Esophagus mucosa (tissue), 1 donor: Measurements from ENCODE around the gene BUB1B. TPM values are rescaled to one million over a fixed set of nuclear protein-coding genes. Genes with fewer than 3 reads are reported as not detected.
"Not testable (repeated sequence)": the region's sequence is repeated elsewhere in the genome, so short reads cannot be mapped to it uniquely, and the experiment has no call there.

Experiments
- ATAC-seq: fragments of 200-7000 bp; cut with Tn5 transposase; one replicate; pipeline ENCODE4 v1.9.1; 2020
- total RNA-seq: library from RNA; stranded (reverse); gene quantifications from one replicate; pipeline ENCODE4 v1.2.4, GENCODE V29; 2023
- donor health status: DM: yes; HTN: yes; CAD: no.

BUB1B gene
- total RNA-seq, 1 donor from 2014 or later = 15.3 TPM

DNA sequence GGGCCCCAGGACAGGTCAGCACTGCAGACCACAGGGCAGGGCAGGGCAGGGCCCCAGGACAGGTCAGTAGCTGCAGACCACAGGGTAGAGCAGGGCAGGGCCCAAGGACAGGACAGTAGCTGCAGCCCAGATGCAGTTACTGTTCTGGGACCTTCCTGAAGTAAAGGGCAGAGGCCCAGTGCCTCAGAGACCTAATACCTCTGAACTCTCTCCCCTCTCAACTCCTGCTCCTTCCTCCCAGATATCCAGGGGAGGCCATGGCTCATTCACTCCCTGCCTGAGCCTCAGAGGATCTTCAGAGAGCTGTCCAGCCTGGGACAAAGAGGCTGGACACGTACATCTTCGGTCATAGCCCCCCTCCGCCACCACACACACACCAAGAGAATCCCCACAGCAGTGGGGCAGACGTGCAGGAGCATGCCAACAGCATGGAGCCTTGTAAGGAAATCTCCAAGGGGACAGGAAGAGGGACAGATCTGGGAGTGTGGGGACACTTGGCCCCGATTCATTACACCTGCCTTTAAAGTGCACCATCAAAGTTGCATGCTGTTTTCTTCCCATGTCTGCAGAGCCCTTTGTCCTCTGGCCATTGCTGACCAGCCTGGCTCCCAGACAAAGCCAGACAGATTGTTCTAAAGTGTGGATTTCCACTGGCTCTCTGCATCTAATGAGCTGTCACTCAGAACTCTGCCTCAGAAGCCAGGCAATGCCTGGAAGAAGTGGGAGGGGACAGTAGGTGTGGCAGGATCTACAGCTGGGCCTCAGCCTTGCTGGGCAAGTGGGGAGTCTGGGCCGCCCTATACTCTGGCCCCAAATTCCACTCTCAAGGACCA is 24.2 kb upstream of the BUB1B start:
- peak; percentile 33 for ATAC-seq

GRCh38 chr15:40137303-40138200 is 23.3 kb upstream of the BUB1B start:
- no peak for ATAC-seq

DNA sequence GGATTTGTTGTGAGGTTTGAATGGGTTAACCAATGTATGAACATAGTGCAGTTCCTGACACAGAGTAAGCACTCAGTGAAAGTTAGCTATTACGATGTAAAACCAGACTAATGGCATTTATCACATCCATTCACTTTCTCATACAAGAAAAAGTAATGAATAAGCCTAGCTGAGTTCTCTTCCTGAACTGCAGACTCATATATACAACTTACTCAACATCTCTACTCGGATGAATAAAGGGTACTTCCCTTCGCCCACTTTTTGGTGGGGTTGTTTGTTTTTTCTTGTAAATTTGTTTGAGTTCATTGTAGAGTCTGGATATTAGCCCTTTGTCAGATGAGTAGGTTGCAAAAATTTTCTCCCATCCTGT is 22.7 kb upstream of the BUB1B start:
- ATAC-seq = not testable (repeated sequence)

DNA sequence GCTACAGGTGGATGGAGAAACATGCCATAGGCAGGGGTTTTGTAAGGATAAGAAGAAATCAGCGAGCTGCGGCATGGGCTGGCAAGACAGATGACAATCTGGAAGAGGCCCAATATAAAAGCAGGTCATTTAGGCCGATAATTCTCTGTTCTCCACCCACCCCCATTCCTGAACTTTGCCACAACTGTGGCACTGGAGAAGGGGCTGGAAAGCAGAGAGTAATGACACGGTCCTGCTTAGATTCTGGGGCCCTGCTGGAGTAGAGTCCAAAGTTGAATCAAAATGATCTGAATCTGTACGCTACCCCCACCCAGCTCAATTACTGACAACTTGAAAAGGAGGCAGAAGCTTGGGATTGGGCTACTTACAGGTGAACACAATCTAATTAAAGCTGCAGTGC is 18.4 kb upstream of the BUB1B start:
- no peak for ATAC-seq

DNA sequence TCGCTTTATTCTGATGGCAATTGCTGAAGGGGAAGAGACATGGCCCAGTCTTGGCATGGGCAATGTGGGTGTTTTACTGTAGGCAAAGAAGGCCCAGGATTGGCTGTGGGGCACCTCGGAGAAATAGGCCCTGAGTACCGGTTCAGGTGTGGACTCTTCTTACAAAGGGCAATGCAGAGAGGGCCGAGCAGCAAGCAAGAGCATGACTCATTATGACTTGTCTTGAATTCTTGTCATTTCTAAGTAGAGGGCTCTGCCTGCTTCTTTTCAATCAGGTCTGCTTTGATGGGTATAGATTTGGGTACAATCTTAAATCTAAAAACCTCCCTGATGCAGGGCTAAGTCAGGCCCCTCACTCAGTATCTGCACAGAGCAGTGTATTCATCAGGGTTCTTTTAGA is 14.8 kb upstream of the BUB1B start:
- no peak for ATAC-seq

GRCh38 chr15:40149339-40149738 is 11.5 kb upstream of the BUB1B start:
- ATAC-seq = no peak

- peak; percentile 63 for ATAC-seq
Observed at GRCh38 chr15:40150163-40150925, 10.5 kb upstream of the BUB1B start.

DNA sequence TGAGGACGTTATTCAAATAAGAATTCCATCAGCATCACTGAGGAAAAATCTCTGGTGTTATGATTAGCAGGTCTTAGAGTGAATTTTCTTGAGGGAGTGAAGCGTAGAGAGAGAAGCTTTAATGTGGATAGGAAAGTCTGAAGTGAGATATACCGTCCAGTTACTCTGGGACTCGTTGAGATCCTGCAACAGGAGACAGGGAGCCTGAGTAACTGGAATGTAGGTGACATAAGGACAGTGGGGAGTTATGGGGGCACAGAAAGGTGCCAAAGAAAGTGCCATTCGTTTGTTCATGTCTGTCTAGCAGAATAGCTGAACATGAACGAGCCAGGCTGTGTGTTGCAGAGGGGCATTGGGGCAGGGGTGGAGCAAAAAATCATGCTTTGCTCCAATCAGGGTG is 9.4 kb upstream of the BUB1B start:
- no peak for ATAC-seq

GRCh38 chr15:40151991-40152390 is 8.9 kb upstream of the BUB1B start:
- no peak for ATAC-seq

- ATAC-seq = not testable (repeated sequence)
Observed at GRCh38 chr15:40154821-40155220, 6.0 kb upstream of the BUB1B start.

GRCh38 chr15:40155270-40155910 is 5.5 kb upstream of the BUB1B start:
- ATAC-seq = peak; percentile 90

DNA sequence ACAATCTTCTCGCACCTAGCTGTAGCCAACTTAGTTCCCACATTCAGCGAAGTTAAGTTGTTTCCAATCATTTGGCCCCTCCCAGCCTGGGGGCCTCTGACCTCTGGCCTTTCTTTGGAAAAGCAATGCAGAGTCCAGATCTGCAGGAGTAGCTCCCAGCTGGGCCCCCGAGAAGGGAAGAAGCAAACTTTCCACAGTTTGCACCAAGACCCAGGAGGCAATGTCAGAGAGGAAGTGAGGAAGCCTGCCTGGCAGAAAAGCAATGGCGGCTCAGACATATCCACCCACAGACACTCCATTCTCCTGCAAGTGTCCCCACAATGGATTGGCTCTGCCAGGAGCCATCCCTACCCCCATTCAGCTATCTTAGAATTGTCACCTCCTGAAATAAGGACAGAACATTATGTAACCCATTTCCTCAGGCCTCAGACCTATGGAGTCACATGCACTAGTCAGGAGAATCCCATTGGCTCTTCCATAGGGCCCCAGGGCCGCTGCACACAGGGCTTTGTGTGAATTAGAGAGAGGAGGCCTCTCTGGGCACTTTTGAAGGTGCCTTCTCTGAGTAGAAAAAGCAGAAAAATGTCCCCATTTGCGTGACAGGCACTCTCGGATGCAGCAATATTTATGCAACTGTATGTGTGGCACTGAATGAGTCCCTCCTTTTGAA is 3.0 kb upstream of the BUB1B start:
- ATAC-seq = no peak

- ATAC-seq = no peak
Observed at GRCh38 chr15:40160021-40160420, 848 bp upstream of the BUB1B start.

DNA sequence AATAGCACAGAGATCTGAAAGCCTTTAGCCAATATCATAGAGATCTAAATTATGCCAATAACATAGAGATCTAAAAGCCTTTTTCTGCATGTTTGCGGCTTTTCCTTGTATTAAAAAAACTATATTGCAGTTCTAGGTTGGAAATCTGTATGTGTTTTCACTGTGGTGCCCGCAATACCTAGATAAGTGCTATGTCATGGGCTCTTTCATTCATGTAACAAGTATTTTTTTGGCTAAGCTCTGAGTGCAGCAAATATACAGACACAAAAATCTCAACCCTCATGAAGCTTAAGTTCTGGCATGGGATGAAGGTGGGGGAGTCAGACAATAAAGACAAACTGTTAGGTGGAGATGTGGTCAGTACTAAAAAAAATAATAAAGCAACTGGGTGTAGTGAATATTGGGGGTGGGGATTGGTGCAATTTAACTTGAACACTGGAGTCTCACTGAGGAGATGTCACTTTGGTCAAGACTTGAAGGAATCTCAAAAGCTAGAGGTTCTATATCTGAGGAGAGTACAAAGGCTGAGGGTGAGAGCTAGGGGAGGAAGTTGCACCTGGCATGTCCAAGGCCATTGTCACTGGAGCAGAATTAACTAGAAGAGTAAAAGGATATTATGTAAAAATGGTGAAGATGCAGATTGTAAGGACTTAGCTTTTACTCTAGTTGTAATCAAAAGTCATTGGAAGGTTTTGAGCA is 973 bp downstream of the BUB1B start:
- no peak for ATAC-seq

DNA sequence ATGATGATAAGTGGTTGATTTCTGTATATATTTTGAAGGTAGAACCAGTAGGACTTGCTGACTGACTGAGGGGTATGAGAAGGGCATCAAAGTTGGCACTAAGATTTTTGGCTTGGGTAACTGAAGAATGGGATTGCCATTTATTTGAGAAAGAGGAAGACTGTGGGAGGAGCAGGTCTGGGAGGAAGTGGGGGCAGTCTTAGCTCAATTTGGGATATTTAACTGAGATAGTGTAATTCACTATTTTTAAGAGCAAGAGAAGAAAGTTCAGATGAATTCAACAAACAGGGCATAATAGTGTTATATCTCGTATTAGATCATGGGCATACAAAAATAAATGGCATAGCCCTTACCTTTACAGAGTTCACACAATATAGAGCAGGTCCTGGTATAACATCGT is 1.7 kb downstream of the BUB1B start:
- ATAC-seq = no peak

- no peak for ATAC-seq
Observed at GRCh38 chr15:40163657-40164416, 3.0 kb downstream of the BUB1B start.

GRCh38 chr15:40167374-40167773 is 6.5 kb downstream of the BUB1B start:
- ATAC-seq = not testable (repeated sequence)

DNA sequence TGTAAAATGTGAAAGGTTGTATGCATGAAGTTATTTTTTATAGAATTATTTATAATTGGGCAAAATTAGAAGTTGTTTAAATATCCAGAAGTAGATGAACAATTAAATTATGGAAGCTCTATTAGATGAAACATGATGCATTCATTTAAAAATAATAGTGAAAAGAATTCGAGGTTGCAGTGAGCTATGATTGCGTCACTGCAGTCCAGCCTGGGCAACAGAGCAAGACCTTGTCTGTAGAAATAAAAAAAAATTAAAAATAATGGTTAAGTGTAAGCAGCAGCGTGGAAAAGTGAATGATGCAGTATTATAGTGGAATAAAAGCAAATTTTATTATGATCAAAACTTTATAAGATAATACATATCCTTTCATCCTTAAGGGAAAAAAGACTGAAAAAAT is 14.3 kb downstream of the BUB1B start:
- no peak for ATAC-seq

GRCh38 chr15:40182358-40183029 is 21.6 kb downstream of the BUB1B start:
- ATAC-seq = no peak
